SW480 (cell line): Measurements from ENCODE around the gene S100B.

Experiments
- DNase-seq: peaks from one replicate; pipeline ENCODE4 v3.0.0-alpha.2; 2016; ENCODE audit warnings: low spot score

Gene S100B

DNA sequence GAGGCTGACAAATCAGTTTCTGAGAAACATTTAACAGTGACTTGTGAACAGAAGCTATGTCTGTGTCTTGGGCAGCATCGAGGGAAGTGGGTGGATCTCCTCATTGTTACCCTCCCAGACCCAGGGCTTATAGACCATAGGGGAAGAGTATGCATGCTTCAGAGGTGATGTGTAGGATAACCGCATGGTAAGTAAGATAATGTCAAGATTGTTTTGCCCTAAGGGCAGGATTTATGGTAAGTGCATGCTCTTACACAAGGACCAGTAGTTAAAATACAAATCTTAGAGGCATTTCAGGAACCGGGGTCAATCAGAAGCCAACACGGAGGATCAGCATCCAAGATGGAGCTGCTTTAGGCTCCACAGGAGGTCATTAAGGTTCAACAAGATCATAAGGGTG, 22.8 kb upstream of the S100B start:
- no peak for DNase-seq

GRCh38 chr21:46626975-46627501, 22.2 kb upstream of the S100B start:
- DNase-seq, result no peak

DNA sequence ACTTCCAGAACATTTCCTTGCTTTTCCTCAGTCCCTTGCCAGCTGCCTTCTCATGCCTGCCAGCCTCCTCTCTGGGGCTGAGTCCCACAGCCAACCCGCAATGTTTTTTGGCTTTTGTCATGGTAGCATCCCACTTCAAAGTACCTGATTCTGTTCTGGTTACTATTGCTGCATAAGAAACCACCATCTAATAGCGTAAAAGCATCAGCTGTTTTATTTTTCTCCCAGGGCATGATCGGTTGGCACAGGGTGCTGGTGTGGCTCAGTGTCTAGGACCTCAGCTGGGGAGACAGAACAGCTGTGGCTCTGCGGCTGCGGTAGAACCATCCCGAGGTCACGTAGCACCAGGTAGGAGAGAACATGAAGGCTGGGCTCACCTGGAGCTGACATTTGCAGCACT, 21.7 kb upstream of the S100B start:
- no peak for DNase-seq

DNA sequence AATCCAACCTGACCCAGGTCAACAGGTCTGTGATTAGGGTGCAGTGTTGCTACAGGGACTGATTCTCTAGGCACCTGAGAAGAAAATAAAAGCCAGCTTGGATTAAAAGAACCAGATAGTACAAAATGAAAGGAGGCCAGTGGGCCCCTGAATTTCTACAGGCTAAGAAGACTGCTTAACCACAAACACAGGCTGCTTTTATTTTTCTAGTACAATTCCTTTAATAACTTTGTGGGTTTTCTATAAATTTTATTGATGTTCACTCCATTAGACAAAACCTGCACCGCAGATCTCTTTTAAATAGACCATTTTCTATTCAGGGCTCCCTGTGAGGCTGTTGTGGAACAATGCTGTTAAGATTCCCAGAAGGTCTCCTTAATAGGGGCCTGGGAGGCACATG, 20.9 kb upstream of the S100B start:
- DNase-seq, result no peak

DNA sequence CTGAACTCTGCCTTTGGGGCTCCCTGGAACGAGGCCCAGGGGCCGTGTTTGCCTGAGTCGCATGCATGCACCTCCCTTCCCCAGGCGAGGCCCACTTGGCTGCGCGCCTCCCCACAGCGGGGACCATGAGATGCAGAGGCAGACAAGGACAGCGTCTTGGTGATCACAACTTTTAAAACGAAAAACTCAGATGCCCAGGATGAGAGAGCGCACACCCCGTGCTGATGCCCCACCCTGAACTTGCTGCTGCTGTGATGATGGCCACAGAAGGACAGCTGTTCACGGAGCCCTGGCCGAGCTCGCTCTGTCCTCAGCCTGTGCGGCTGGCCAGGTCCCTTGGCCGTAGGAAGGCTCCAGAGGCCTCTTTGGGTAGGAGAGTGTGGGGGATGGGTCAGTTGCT, 19.2 kb upstream of the S100B start:
- DNase-seq, result no peak

GRCh38 chr21:46622226-46622625, 17.3 kb upstream of the S100B start:
- DNase-seq, result no peak

DNA sequence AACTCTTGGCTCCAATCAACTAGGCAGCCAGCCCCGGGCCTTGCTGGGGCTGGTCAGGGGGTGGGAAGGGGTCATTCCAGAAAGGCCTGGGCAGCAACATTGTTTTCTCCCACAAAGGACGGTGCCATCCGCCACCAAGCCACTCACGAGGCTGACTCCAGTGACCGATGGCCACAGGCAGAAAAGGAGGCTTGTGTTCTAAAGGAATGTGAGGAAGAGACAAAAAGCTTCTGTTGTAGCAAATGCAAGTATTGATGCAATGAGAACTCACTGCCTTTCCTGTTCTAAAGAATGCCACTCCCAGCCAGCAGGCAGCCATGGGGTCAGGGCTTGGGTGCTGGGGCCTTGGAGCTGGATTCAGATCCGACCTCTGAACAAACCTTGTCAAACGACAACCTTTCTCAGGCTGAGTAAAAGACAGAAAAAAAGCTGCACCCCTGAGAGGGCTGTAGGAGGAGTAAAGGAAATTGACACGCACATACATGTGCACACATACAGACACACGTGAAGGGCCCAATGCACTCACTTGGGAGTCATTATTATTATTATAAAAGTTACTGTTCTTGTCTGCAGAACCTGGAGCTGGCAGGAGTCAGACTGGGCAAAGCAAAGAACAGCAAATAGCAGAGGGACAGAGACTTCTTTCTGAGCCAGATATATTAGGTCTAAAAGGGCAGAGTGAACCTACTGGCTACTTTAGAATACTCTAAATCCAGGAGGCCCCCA, 16.7 kb upstream of the S100B start:
- no peak for DNase-seq

- no peak for DNase-seq
These were observed 16.0 kb upstream of the S100B start for GRCh38 chr21:46620846-46621245.

- DNase-seq, result no peak
These were observed 15.0 kb upstream of the S100B start for GRCh38 chr21:46619846-46620245.

GRCh38 chr21:46618738-46619379, 14.0 kb upstream of the S100B start:
- no peak for DNase-seq

DNA sequence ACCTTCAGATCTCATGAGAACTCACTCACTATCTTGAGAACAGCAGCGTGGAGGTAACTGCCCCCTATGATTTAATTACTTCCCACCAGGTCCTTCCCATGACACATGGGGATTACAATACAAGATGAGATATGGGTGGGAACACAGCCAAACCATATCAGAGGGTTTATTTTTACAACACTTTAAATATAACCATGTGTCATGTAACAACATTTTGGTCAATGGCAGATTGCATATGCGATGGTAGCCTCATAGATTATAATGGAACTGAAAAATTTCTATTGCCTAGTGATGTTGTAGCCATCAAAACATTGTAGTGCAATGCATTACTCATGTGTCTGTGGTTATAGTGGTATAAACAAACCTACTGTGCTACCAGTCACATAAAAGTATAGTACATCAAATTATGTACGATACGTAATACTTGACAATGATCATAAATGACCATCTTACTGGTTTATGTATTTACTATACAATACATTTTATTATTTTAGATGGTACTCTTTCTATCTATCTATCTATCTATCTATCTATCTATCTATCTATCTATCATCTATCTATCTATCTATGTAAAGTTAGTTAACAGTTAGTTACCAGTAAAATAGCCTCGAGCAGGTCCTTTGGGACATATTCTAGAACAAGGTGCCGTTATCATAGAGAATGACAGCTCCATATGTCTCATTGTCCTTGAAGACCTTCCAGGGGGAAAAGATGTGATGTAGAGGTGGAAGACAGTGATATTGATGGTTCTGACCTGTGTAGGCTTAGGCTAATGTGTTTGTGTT, 12.6 kb upstream of the S100B start:
- DNase-seq, result no peak

DNA sequence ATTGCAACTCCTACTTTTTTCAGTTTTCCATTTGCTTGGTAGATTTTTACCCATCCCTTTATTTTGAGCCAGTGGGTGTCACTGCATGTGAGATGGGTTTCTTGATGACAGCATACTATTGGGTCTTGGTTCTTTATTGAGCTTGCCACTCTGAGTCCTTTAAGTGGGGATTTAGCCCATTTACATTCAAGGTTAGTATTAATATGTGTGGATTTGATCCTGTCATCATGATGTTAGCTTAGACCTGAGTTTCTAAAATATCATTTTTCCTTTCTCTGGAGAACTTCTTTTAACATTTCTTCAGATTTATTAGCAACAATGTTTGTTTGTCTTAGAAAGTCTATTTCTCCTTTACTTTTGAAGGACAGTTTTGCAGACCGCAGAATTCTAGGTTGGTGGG, 11.8 kb upstream of the S100B start:
- no peak for DNase-seq

- DNase-seq, result no peak
These were observed 11.2 kb upstream of the S100B start for GRCh38 chr21:46616050-46616449.

GRCh38 chr21:46613391-46613790, 8.5 kb upstream of the S100B start:
- DNase-seq, result no peak

DNA sequence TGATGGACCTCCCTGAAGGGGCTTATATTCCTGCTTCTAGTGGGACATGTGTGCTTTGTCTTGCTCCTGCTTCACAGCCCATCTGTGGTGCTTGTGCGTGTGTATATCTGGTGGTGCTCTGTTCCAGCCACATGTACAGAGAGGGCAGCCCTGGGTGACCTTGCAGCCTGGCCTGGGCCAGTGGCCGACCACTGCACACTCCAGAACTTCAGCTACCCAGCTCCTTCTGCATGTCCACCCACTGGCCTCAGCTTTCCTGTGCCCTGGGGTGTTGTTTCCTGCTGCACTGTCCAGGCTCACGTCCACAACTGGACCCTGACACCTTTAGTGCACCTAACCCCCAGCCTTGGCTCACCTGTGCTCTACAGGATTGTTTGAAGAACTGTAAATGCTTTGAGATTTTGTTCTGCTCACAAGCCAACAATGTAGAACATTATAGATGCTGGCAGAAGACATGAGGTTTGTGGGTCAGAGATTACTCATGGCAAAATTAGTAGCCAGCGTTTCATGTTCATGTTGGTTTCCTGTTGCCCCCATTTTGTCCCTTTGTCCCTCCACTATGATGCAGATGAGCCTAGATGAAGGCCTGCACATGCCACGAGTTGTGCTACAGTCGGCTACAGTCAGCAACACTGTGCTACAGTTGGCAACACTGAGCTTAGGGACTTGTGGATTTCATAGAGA, 5.3 kb upstream of the S100B start:
- DNase-seq, result no peak

DNA sequence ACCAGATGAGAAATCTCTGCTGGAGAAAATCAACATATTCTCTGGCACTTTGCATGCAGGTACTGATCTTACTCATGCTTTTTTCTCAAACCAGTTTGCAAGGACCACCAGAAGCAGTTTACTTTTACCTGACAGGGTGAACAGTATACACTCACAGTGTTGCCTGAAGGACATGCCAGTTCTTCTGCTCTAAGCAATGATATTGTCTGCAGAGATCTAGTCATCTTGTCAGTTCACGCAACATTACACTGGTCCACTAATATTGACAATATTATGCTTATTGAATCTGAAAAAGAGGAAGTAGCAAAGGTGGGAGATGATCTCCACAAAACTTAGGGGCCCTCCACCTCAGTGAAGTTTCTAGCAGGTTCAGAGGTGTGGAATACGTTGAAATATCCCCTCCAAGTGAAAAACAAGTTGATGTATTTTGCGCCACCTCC, 3.8 kb upstream of the S100B start:
- DNase-seq, result no peak

DNA sequence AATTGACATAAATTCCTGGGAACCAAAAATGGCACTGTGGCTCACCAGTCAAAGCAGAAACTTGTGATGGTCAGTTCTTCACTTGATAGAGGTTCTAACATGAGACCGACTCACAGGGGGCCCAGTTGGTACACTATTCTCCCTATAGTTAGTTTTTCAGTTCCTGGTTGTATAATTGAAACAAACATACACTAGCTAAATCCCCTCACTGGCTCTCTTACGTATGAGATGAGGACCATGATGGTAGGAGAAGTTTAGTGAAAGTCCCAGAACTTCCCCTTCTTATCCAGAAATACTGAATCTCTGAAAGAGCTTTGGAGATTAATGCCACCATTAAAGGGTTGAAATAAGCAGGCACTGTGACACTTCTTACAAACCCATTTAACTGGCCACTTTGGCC, 2.8 kb upstream of the S100B start:
- DNase-seq, result no peak

DNA sequence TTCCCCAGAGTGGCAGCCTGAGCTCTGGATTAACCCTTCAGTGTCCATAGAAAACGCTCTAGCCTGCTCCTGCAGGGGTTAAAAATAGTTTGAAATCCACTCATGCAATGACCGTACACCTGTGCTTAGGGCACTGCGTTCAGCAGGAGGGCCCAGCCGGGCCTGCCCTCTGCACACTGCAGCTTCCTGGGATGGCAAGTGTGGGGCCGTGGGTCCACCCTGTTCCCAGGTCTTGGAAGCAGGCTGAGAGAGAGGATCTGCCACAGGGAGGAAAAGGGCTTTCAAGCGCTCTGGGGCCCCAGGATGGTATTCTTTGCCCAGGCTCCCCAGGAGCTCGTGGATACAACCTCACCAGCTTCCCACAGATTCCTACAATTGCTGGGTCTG, 1.5 kb upstream of the S100B start:
- no peak for DNase-seq

DNA sequence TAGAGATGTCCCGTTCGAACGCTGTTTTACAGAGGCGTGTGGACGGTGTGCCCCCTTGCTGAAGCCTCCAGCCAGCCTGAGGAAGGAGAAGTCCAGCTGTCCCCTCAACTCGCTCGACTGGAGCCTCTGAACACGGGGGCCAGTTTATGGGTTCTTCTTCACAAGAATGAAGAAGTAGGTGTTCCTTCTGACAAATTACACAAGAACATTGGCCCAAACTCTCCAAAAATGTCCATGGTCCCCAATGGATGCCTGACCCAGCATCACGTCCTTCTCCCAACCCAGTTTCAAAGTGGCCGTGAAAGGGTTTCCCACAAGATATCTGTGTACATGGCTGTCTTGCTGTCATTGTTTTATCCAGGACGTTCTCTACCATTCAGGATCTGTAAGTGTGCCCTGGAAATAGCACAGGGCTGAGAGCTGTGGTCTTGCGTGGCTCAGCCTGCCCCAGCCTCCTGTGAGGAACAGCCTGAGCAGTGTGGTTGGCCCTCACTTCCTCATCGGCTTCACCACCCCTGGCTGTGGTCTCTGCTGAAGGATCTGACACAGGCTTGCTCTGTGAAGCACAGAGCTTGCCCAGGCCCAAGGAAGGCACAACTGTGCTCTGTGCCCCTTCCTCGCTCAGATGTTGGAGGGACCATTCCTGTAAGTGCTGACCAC, 1.0 kb upstream of the S100B start:
- no peak for DNase-seq

GRCh38 chr21:46604329-46604974, 430 bp downstream of the S100B start:
- no peak for DNase-seq

- peak; percentile 35 for DNase-seq
These were observed 1.7 kb downstream of the S100B start for GRCh38 chr21:46603228-46603627.
